GM12864 (cell line): ENCODE measurements around the gene RHBG.

Source experiments
- DNase-seq: peaks from one replicate; pipeline ENCODE4 v3.0.0-alpha.2; 2011; ENCODE audit warnings: low read depth
- H3K4me3 ChIP-seq: 2 replicates; pipeline ENCODE4 v1.5.1; 2011; ENCODE audit warnings: mild to moderate bottlenecking, low read depth, low read length, control low read depth
- CTCF ChIP-seq: IDR thresholded peaks from 2 replicates; pipeline ENCODE4 v1.5.1; 2011; ENCODE audit warnings: low read depth, mild to moderate bottlenecking, moderate library complexity, low read length, control low read depth, inconsistent platforms; ENCODE audit errors: missing control alignments

The RHBG gene

GRCh38 chr1:156400191-156400935 is 31.4 kb downstream of the RHBG start:
- no peak for DNase-seq
- no peak overlapping the region for H3K4me3 ChIP-seq
- TF ChIP-seq CTCF, result no peak

- H3K4me3 ChIP-seq, result no peak overlapping the region
- DNase-seq, result no peak
- TF ChIP-seq CTCF, result no peak
These were observed 32.1 kb downstream of the RHBG start for GRCh38 chr1:156401041-156401574.

GRCh38 chr1:156401681-156402081 is 32.7 kb downstream of the RHBG start:
- DNase-seq, result no peak
- no peak for TF ChIP-seq CTCF
- no peak overlapping the region for H3K4me3 ChIP-seq

GRCh38 chr1:156402331-156403020 is 33.5 kb downstream of the RHBG start:
- no peak for TF ChIP-seq CTCF

GRCh38 chr1:156405670-156406069 is 36.7 kb downstream of the RHBG start:
- no peak for DNase-seq
- no peak for TF ChIP-seq CTCF
- H3K4me3 ChIP-seq, result no peak overlapping the region

More at GRCh38 chr1:156402331-156403020, 33.5 kb downstream of the RHBG start:
- no peak overlapping the region for H3K4me3 ChIP-seq
- DNase-seq, result no peak

- no peak for TF ChIP-seq CTCF
- no peak for DNase-seq
- H3K4me3 ChIP-seq, result no peak overlapping the region
These were observed 37.2 kb downstream of the RHBG start for GRCh38 chr1:156406251-156406650.
